Spleen (tissue), 11 donors: Measurements from ENCODE around the gene RIMBP2. TPM values are rescaled to one million over a fixed set of nuclear protein-coding genes. Genes with fewer than 3 reads are reported as not detected.

Experiments used
- DNase-seq: peaks from one replicate; pipeline ENCODE4 v3.0.0-alpha.2; 2020
- H3K27ac ChIP-seq, 8 donors: fragments of 200-600 bp; sonication (generic) in 7 of 8; 1 replicate in 4 of 8; 2 replicates in 4 of 8; pipeline versions ENCODE4 v1.5.0 to v1.8.0; 2016 to 2021; ENCODE audit warnings: inconsistent platforms in 4 of 8, mild to moderate bottlenecking in 4 of 8, moderate library complexity in 1 of 8
- H3K27me3 ChIP-seq, 7 donors: fragments of 200-600 bp; sonication (generic) in 6 of 7; replicated peaks in 1 of 7; 1 replicate in 4 of 7; 2 replicates in 3 of 7; pipeline versions ENCODE4 v1.5.0 to v1.8.0; 2016 to 2021; ENCODE audit warnings: inconsistent platforms in 3 of 7, mild to moderate bottlenecking in 1 of 7
- H3K36me3 ChIP-seq, 6 donors: fragments of 200-600 bp; sonication (generic) in 5 of 6; 1 replicate in 4 of 6; 2 replicates in 2 of 6; pipeline versions ENCODE4 v1.5.0 to v1.8.0; 2016 to 2021; ENCODE audit warnings: inconsistent platforms in 2 of 6
- H3K4me1 ChIP-seq, 6 donors: fragments of 200-600 bp; sonication (generic) in 5 of 6; 1 replicate in 3 of 6; 2 replicates in 3 of 6; pipeline versions ENCODE4 v1.5.0 to v1.8.0; 2016 to 2021; ENCODE audit warnings: inconsistent platforms in 3 of 6
- H3K4me3 ChIP-seq, 8 donors: fragments of 200-600 bp; sonication (generic) in 7 of 8; 1 replicate in 4 of 8; 2 replicates in 4 of 8; pipeline versions ENCODE4 v1.5.0 to v1.8.0; 2016 to 2021; ENCODE audit warnings: inconsistent platforms in 4 of 8, mild to moderate bottlenecking in 4 of 8, moderate library complexity in 2 of 8
- H3K9me3 ChIP-seq, 8 donors: fragments of 200-600 bp; sonication (generic) in 7 of 8; 1 replicate in 4 of 8; 2 replicates in 4 of 8; pipeline versions ENCODE4 v1.5.0 to v1.8.0; 2016 to 2021; ENCODE audit warnings: inconsistent platforms in 4 of 8
- POLR2A ChIP-seq, 3 donors: fragments of 450-650 bp; IDR thresholded peaks; one replicate each; pipeline ENCODE4 v1.5.1; 2017; ENCODE audit warnings: antibody characterized with exemption in 3 of 3, mild to moderate bottlenecking in 1 of 3
- POLR2AphosphoS5 ChIP-seq, 3 donors: sonication (generic); formaldehyde crosslinking; IDR thresholded peaks; one replicate each; pipeline ENCODE4 v1.5.1; 2017; ENCODE audit warnings: antibody characterized with exemption in 3 of 3
- WGBS, 5 donors: extraction: QIAGEN DNeasy Blood & Tissue Kit in 3 of 5; methylation state at CpG; one replicate each; pipeline versions ENCODE4 v1.1.5 to v1.1.7; 2013 to 2018; 5-methylcytosine and 5-hydroxymethylcytosine counted together
- intact Hi-C: fragments of 100-400 bp; cut with DNase I; formaldehyde crosslinking; loops from one replicate; pipeline ENCODE4 v1.15.0; 2023; ENCODE audit warnings: low total_unique reads
- polyA plus RNA-seq, 3 donors: library from polyadenylated mRNA; stranded (reverse); fragments of 200-250 nt; gene quantifications; one replicate each; pipeline ENCODE4 v1.2.1, GENCODE V29; 2013
- total RNA-seq, 7 donors: library from RNA; depleted of rRNA in 3 of 7; stranded (reverse); fragments of >200 nt in 3 of 7; fragmentation: NEBNext Ultra II Directional in 4 of 7; extraction: Animal tissue kit (Norgen Biotek cat#: 25700) in 4 of 7; gene quantifications; one replicate each; pipeline versions ENCODE4 v1.1.0 to v1.2.1, GENCODE V29; 2016 to 2021
- TF ChIP-seq, protein P1 (sequence below), 11 experiments: fragments of 200-600 bp in 7 of 11; fragments of 450-650 bp in 4 of 11; sonication (generic) in 4 of 11; IDR thresholded peaks in 8 of 11; conservative IDR thresholded peaks in 3 of 11; 1 replicate in 7 of 11; 2 replicates in 4 of 11; pipeline versions ENCODE4 v1.4.0 to v1.8.0; 2016 to 2021; ENCODE audit warnings: antibody characterized with exemption in 11 of 11, inconsistent platforms in 4 of 11, mild to moderate bottlenecking in 1 of 11
- donor health status: healthy with polysubstance abuse.
- donor health status: DM: no; HTN: no; CAD: no; lungs with moderate emphysema.
- donor health status: DM: no; HTN: no; CAD: no.
- donor health status: Bipolar disorder and iron deficiency.
- donor health status: healthy.
- donor health status: DM: no; HTN: no; CAD: no.
- donor health status: DM: yes; HTN: yes; CAD: no.

RIMBP2 gene
- total and polyA plus RNA-seq, 10 donors: 0.05 to 5.2 (median 0.95) TPM

DNA sequence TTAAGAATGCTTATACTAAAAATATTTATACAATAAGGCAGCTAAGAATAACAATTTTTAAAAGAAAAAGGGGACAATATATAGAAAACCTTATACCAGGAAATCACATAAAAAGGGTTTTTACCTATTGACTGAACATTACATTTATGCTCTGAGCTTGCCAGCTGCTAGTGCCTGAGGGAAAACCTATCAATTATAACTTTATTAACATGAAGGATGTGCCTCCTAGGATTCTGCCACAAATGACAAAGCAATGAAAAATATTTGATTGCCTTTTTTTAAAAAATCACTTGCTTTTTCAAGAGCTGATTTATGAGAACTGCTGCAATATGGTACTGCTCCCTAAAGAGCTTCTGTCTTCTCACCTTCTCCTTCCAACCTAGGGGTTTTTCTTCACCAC, 185.7 kb downstream of the RIMBP2 start:
- no peaks in the 10 kb centered on the region for H3K36me3 ChIP-seq

DNA sequence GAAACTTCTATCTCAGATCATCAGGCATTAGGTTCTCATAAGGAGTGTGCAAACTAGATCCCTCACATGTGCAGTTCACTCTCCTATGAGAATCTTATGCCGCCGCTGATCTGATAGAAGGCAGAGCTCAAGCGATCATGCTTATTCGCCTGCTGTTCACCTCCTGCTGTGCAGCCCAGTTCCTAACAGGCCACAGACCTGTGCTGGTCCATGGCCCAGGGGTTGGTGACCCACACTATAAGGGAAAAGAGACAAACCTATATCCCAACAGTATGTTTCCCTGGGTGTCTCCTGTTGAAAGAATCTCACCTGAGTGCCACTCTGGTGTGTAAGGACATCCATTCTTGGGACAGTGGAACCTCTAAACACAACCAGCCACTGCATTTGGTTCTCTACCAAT, 186.3 kb downstream of the RIMBP2 start:
- H3K27ac ChIP-seq: no peak overlapping the region
- no peak for TF ChIP-seq POLR2AphosphoS5 (IDR thresholded peaks at IDR 0.05)
- no peak for TF ChIP-seq POLR2A (IDR thresholded peaks at IDR 0.05)
- TF ChIP-seq, protein P1, sequence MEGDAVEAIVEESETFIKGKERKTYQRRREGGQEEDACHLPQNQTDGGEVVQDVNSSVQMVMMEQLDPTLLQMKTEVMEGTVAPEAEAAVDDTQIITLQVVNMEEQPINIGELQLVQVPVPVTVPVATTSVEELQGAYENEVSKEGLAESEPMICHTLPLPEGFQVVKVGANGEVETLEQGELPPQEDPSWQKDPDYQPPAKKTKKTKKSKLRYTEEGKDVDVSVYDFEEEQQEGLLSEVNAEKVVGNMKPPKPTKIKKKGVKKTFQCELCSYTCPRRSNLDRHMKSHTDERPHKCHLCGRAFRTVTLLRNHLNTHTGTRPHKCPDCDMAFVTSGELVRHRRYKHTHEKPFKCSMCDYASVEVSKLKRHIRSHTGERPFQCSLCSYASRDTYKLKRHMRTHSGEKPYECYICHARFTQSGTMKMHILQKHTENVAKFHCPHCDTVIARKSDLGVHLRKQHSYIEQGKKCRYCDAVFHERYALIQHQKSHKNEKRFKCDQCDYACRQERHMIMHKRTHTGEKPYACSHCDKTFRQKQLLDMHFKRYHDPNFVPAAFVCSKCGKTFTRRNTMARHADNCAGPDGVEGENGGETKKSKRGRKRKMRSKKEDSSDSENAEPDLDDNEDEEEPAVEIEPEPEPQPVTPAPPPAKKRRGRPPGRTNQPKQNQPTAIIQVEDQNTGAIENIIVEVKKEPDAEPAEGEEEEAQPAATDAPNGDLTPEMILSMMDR (IDR thresholded peaks at IDR 0.05 in 8 of 11, conservative IDR thresholded peaks at IDR 0.05 in 3 of 11): no peak
- H3K27me3 ChIP-seq: no peaks in the 10 kb centered on the region
- no peaks in the 10 kb centered on the region for H3K36me3 ChIP-seq
- no peaks in the 10 kb centered on the region for H3K9me3 ChIP-seq
- 81 to 94% (median 86%) methylated on average over 4 of the region's 4 CpGs for WGBS, 5 donors
- no peaks in the 10 kb centered on the region for H3K4me1 ChIP-seq
- DNase-seq: no peak
- no peak overlapping the region for H3K4me3 ChIP-seq
- intact Hi-C loops: no loop called here

More for the DNA sequence above, 185.7 kb downstream of the RIMBP2 start:
- Histone ChIP-seq H3K27me3 (peaks cover 0 to 4% (median 0%) of the 10 kb centered on the region in 7 donors), H3K9me3 (no peaks in the 10 kb centered on the region), H3K4me3 (no peak overlapping the region), H3K27ac (no peak overlapping the region), H3K4me1 (no peaks in the 10 kb centered on the region)
- DNase-seq: no peak
- intact Hi-C loops: no loop called here
- no peak for TF ChIP-seq POLR2A (IDR thresholded peaks at IDR 0.05)
- no peak for TF ChIP-seq POLR2AphosphoS5 (IDR thresholded peaks at IDR 0.05)
- TF ChIP-seq, protein P1 (IDR thresholded peaks at IDR 0.05 in 8 of 11, conservative IDR thresholded peaks at IDR 0.05 in 3 of 11): no peak

DNA sequence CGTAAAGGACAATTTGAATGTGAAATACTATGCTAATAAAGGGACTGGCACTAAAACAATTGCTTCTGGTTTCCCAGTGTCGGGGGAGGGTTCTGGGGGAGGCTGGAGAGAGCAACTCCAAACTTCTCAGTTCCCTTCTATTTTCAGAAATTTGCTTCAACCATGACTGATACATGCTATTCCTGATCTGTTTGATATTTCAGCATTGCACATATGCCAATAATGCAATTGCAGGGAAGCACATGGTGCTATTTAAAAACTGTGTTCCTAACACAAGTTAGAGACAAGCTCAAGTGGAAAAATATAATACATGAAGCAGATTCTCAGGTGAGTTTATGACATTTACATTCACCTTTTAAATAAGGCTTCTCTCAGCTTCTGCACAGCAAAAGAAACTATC, 188.9 kb downstream of the RIMBP2 start:
- H3K27ac ChIP-seq: no peak overlapping the region
- H3K27me3 ChIP-seq: peaks cover 0 to 7% (median 0%) of the 10 kb centered on the region in 7 donors
- TF ChIP-seq POLR2A (IDR thresholded peaks at IDR 0.05) (no peak), POLR2AphosphoS5 (IDR thresholded peaks at IDR 0.05) (no peak)
- TF ChIP-seq, protein P1 (IDR thresholded peaks at IDR 0.05 in 8 of 11, conservative IDR thresholded peaks at IDR 0.05 in 3 of 11): no peak
- intact Hi-C loops: no loop called here
- no peaks in the 10 kb centered on the region for H3K36me3 ChIP-seq
- WGBS, 5 donors: 26 to 52% (median 42%) methylated on average over 2 of the region's 2 CpGs
- no peak overlapping the region for H3K4me3 ChIP-seq
- DNase-seq: no peak
- no peaks in the 10 kb centered on the region for H3K4me1 ChIP-seq
- H3K9me3 ChIP-seq: no peaks in the 10 kb centered on the region

DNA sequence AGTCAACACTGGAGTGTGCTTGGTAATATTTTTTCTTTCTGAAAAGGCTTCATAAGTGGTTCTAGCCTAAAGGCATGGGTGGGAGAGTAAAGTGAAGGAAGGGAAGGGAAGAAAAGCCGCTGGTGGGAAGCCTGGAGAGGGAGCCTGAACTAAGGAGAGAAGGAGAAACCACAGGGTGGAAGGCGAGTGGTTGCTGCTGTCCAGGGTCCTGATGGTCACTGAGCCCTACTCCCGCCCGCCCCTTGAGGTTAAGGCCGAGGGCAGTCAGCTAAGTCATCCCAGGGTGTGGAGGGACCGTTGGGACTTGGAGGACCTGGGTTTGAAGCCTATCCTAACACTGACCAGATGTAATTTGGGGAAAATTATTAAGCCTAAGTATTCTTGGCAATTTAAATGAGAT, 189.3 kb downstream of the RIMBP2 start:
- TF ChIP-seq POLR2A (IDR thresholded peaks at IDR 0.05) (no peak), POLR2AphosphoS5 (IDR thresholded peaks at IDR 0.05) (no peak)
- TF ChIP-seq, protein P1 (IDR thresholded peaks at IDR 0.05 in 8 of 11, conservative IDR thresholded peaks at IDR 0.05 in 3 of 11): no peak
- 6 to 21% (median 11%) methylated on average over 6 of the region's 6 CpGs for WGBS, 5 donors
- Histone ChIP-seq H3K36me3 (no peaks in the 10 kb centered on the region), H3K27ac (no peak overlapping the region), H3K27me3 (peaks cover 0 to 11% (median 0%) of the 10 kb centered on the region in 7 donors), H3K4me3 (no peak overlapping the region), H3K9me3 (no peaks in the 10 kb centered on the region), H3K4me1 (no peaks in the 10 kb centered on the region)
- DNase-seq: no peak
- intact Hi-C loops: no loop called here
